ENCODE results near the gene FOXL3.
"Not testable (repeated sequence)": the region's sequence is repeated elsewhere in the genome, so short reads cannot be mapped to it uniquely, and the experiment has no call there.

The FOXL3 gene

DNA sequence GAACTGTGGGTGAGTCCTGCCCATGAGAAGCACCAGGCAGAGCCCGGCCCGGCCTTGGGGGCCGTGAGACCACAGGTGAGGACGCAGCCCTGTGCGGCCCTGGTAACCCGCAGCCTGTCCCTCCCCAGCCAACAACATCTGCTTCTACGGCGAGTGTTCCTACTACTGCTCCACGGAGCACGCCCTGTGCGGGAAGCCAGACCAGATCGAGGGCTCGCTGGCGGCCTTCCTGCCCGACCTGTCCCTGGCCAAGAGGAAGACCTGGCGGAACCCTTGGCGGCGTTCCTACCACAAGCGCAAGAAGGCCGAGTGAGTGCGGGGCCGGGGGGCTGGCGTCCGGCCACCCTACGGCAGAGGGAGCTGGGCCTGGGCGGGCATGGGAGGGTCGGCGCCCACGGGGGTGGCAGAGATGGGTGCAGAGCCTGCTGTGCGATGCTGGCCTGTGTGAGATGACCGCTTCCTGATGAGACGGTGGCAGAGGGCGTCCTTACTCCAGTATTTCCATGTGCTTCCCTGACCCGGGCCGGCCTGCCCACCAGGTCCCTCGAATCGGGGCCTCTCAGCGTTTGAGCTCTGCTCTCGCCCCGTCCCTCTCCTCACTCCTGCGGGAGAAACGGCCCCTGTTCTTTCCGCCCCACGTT lies 34.1 kb upstream of the FOXL3 start:
- no peak for DNase-seq

GRCh38 chr7:256461-256940 lies 33.5 kb upstream of the FOXL3 start:
- no peak for DNase-seq

- no peak for DNase-seq
Measured at GRCh38 chr7:256981-257646, 32.9 kb upstream of the FOXL3 start.

DNA sequence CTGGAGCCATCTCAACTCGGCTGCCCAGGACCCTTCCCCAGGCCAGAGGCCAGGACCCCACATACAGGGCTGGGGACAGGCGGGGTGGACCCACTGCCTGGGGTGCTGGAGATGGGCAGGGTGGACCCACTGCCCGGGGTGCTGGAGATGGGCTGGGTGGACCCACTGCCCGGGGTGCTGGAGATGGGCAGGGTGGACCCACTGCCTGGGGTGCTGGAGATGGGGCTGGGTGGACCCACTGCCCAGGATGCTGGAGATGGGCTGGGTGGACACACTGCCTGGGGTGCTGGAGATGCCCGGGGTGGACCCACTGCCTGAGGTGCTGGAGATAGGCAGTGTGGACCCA lies 32.4 kb upstream of the FOXL3 start:
- DNase-seq, result no peak

GRCh38 chr7:258476-259190 lies 31.3 kb upstream of the FOXL3 start:
- DNase-seq, result no peak

GRCh38 chr7:259191-259505 lies 30.8 kb upstream of the FOXL3 start:
- DNase-seq, result no peak

DNA sequence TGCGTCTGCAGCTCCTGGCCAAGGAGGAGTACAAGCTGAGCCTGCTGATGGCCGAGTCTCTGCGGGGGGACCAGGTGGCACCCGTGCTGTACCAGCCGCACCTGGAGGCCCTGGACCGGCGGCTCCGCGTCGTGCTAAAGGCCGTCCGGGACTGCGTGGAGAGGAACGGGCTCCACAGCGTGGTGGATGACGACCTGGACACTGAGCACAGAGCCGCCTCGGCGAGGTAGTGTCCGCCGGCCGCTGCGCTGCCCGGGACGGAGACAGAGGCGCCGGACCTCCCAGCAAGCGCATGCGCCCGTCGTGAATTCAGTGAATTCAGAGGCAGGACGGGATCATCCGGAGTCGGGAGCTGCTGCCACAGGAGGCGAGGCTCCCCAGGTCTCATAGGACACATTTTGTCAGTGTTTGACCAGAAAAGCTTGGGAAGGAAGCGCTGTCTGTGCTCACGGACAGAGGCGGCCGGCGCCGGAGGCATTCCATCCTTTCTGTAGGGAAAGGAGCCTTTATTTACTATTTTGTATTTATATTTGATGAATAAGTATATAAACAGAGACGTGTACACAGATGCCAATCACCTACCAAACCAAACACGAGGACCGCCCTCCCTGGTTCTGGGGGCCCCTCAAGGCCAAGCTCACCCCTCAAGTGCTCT lies 30.1 kb upstream of the FOXL3 start:
- DNase-seq, result no peak

DNA sequence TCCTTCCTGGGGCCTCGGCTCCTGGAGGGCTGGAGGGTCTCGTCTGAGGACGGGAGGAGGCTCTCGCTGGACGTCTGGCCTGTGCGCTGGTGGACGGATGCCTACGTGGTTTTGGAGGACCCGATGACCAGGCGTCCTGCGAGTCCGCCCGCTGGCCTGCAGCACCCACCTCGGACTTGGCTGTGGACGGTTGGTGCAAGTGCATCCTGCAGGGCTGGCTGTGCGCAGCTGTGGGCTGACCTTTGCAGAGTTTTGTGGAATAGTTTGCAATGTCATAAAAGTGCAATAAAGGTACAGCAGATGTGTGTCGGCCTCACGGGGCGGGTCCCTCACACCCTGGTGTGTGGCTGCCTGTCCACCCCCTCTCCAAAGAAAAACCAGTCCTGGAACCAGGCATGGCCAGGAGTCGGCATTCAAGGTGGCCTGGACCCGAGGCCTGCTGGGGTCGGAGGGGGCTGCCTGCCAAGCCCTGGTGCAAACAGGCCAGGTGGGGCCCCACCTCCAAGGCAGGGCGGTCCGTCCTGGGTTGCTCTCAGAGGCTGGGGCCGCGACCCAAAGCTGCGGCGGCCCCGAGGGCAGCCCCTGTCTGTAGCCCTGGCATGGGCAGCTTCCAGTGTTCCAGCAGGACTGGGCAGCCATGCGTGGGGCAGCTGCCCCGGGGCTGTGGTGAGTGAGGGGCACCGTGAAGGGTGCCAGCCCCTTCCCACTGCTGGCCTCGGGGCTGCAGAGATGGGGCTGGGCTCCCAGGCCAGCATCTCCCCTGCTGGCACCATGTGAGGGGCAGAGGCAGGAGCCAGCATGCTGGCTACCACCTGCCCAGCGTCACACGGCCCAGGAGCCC lies 29.3 kb upstream of the FOXL3 start:
- no peak for DNase-seq

- no peak for DNase-seq
Measured at GRCh38 chr7:261341-262250, 28.4 kb upstream of the FOXL3 start.

DNA sequence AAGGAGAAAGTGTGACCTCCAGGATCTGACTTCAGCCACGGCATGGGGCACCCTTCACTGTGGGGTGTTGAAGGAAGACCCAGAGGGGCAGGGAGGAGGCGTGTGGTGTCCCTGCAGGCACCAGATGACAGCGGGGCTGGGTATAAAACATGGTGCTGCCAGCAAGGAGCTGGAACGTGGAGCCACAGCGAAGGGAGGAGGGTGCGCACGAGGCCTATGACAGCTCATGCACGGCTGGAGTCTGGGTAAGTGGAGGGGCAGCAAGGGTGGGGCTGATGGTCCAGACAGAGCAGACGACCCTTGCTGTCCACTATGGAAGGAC lies 27.8 kb upstream of the FOXL3 start:
- no peak for DNase-seq

DNA sequence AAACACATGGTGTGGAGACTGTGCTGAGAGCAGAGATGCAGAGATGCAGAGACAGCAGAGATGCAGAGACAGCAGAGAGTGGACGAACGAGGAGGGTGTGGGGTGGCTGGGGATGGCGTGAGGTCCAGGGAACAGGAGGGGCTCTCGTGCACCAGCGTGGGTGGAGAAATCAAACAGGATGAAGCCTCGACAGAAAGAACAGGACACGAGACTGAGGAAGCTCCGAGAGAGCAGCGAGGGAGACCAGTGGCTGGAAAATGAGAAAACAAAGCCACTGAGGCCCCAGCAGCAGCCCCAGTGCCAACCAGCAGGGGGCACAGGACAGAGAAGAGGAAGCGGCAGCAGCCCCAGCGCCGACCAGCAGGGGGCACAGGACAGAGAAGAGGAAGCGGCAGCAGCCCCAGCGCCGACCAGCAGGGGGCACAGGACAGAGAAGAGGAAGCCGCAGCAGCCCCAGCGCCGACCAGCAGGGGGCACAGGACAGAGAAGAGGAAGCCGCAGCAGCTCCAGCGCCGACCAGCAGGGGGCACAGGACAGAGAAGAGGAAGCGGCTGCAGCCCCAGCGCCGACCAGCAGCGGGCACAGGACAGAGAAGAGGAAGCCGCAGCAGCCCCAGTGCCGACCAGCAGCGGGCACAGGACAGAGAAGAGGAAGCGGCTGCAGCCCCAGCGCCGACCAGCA lies 27.2 kb upstream of the FOXL3 start:
- not testable (repeated sequence) for DNase-seq

DNA sequence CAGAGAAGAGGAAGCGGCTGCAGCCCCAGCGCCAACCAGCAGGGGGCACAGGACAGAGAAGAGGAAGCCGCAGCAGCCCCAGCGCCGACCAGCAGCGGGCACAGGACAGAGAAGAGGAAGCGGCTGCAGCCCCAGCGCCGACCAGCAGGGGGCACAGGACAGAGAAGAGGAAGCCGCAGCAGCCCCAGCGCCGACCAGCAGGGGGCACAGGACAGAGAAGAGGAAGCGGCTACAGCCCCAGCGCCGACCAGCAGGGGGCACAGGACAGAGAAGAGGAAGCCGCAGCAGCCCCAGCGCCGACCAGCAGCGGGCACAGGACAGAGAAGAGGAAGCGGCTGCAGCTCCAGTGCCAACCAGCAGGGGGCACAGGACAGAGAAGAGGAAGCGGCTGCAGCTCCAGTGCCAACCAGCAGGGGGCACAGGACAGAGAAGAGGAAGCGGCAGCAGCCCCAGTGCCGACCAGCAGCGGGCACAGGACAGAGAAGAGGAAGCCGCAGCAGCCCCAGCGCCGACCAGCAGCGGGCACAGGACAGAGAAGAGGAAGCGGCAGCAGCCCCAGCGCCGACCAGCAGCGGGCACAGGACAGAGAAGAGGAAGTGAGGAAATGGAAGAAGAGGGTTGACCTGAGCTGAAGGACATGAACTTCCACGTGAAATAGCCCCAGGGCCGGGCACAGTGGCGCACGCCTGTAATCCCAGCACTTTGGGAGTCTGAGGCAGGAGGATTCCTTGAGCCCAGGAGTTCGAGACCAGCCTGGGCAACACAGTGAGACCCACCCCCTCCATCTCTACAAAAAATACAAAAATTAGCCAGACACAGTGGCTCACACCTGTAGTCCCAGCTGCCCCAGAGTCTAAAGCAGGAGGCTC lies 26.3 kb upstream of the FOXL3 start:
- not testable (repeated sequence) for DNase-seq

DNA sequence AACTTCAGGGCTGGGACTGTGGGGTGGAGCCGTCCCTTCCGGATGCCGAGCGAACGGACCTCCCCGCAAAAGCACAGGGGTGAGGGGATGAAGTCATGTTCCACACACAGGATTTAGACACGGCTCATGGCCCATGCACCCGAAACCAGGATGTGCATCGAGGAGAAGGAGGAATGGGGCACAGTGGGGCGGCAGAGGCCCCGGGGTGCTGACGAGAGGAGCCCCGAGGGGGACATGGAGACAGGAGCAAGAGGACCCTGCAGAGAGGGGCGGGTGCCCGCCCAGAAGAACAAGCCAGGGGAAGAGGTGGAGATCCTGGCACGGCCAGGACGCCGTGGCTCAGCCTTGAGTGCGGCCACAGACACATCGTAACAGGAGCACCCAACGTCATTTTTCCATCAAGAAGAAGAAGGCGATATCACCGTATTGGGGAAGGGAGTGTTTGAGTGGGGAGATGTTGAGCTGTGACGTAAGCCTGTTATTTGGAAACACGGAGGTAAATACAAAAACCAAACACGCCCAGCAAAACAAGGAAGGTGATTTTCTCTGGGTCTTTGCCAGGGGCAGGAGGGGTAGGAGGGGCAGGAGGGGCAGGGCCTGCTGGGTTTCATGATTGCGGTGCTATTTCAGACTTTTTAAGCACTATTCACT lies 25.3 kb upstream of the FOXL3 start:
- no peak for DNase-seq

DNA sequence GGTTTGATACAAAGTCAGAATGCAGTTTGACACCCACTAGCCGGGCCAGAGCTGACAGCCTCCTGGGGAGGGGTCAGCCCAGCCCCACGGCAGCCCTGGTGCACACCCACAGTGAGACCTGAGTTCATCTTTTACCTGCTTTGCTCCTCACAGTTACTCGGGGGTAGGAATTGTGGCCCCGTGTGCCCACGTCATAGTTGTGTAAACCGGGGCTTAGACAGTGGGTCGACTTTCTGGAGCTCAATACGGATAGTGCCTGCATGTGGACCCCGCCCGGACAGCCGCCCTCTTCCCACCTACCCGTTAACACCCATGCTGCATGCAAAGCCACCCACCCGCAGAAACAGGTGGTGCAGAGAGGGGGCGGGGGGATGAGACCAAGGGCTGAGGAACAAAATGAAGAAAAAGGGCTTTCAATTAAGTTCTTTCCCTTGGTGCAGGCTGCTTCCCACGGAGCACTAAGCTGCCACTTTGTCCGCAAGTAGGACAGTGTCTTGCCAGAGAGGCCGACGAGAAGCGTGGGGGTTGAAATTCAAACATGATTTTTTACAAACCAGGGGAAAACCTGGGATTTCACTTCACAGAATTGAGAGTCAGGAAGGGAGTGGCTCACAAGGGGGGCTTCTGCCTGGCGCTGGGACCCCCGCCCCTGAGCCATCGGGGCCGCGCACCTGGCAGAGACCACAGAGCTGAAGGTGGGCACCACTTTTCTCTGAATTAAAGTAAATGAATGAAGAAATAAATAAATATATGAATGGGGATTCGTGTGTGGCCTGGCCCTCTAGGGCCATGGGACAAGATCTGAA lies 24.6 kb upstream of the FOXL3 start:
- DNase-seq, result no peak

GRCh38 chr7:265998-266850 lies 23.7 kb upstream of the FOXL3 start:
- DNase-seq, result no peak

DNA sequence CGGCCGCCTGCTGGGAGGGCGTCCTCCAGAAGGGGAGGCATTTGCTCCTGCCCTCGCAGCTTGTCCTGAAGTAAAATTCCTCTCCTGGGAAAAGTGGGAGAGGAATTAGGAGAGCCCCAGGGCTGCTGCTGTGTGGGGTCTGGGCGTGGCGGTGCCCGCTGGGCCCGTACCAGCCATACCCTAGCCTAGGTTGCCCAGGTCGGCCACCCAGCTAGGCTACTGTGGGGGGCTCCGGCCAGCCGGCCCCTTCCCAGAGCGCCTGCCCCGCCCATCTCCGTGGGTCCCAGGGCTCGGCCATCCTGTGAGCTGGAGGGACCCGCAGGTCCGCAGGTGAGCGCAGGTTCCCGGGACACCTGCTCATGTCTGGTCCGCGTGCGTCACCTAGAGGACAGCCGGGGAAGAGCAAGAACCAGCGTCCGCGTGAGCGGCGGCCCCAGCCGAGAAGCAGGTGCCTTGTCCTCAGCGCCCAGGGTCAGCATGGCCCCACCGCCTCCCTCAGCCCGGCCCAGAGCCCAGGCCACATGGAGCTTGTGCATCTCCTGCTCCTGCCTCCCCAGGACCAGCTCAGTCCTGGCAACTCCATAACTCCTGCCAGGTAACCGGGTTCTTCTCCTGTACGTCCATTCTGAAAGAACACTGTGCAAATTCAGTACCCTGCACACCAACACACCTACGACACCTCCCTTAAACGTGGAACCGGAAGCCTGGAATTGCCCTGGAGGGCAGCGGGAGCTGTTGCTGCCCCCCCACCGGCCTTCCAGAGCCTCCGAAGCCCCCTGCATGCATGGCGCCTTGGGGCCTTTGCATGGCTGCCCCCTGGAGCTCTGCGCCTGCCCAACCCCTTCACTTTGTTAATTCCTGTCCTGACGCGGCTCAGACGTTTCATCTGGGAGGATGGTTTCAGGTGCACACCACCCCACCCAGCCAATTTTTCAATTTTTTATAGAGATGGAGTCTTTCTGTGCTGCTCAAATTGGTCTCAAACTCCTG lies 22.8 kb upstream of the FOXL3 start:
- DNase-seq, result no peak

DNA sequence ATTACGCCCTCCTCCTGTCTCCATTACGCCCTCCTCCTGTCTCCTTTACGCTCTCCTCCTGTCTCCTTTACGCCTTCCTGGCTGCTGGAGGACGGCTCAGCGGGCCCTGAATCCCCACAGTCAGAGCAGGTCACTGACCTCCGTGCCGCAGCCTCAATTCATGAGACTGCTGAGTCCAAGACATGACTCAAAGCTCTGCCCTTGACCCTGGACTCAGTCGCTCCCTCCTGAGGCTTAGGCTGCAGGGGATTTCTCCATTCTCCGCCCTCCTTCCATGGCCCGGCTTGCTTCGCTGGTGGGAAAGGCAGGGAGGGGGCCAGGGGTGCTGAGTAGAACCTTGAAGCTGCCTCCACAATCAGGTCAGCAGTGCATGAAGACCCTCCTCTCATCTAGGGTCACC lies 21.0 kb upstream of the FOXL3 start:
- DNase-seq, result no peak

Measured in NCI-H526 treated with DMSO at 0.1 percent for 48 hours (cell line).